ENCODE data around the gene HTT.

DNA sequence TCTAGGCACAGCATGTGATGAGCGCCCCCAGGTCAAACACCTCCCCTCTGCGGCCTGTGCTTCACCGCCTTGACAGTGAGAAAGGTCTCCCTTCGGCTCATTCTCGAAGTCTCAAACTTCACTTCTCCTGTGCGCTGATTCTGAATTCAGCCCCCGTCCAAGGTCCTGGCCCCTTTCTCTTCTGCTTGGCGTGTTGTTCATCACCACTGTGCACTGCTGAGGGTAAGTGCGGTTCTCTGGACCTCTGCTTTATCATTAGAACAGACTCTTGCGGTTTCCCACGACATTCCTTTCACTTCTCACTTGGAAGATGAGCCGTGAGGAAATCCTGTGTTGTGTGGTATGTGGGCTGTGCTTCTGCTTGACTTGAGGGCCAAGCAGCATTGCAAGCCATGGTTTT is 12.0 kb upstream of the HTT start:
- TF ChIP-seq CTCF (conservative IDR thresholded peaks at IDR 0.05; ENCODE audit: low read depth, low read length) (no peak), EZH2 (IDR thresholded peaks at IDR 0.05; ENCODE audit: borderline replicate concordance, low read depth, low read length, poor library complexity, severe bottlenecking) (no peak)
